Stimulated activated naive CD8-positive, alpha-beta T cell treated with anti-CD3 and anti-CD28 coated beads, Interleukin-15, amount 100 ng/mL, for 72 hours (primary cell): Measurements from ENCODE around the gene CAPN9.

Experiments
- ATAC-seq: fragments of 150-1000 bp; cut with Tn5 transposase; 2 replicates; pipeline ENCODE4 v1.10.0; 2021; ENCODE audit warnings: mild to moderate bottlenecking, moderate library complexity
- DNase-seq, 2 donors: peaks; one replicate each; pipeline ENCODE4 v3.0.0; 2021 to 2022
- H3K27ac Mint-ChIP-seq, 2 donors: one replicate each; pipeline ENCODE4 v1.8.0; 2022; ENCODE audit warnings: mild to moderate bottlenecking in 2 of 2, mixed read lengths in 2 of 2, moderate library complexity in 2 of 2
- H3K27me3 Mint-ChIP-seq: one replicate; pipeline ENCODE4 v1.8.0; 2022; ENCODE audit warnings: mixed read lengths
- H3K4me1 Mint-ChIP-seq: one replicate; pipeline ENCODE4 v1.8.0; 2022; ENCODE audit warnings: mild to moderate bottlenecking, mixed read lengths
- H3K4me3 Mint-ChIP-seq, 2 donors: one replicate each; pipeline ENCODE4 v1.8.0; 2022; ENCODE audit warnings: mild to moderate bottlenecking in 2 of 2, mixed read lengths in 2 of 2, moderate library complexity in 1 of 2
- H3K9me3 Mint-ChIP-seq, 2 donors: one replicate each; pipeline ENCODE4 v1.8.0; 2022; ENCODE audit warnings: mixed read lengths in 2 of 2

Gene CAPN9

GRCh38 chr1:230807561-230808280, 60.5 kb downstream of the CAPN9 start:
- ATAC-seq (no peak), DNase-seq (no peak)
- no peaks in the 10 kb centered on the region for H3K4me1 Mint-ChIP-seq
- H3K27me3 Mint-ChIP-seq = peaks cover 1% of the 10 kb centered on the region
- no peak overlapping the region for H3K4me3 Mint-ChIP-seq
- peaks cover 10 to 16% of the 10 kb centered on the region in 2 donors for H3K9me3 Mint-ChIP-seq
- H3K27ac Mint-ChIP-seq = peak overlapping the region in 1 of 2 donors; percentile 12

GRCh38 chr1:230808281-230808872, 61.2 kb downstream of the CAPN9 start:
- no peak overlapping the region for H3K4me3 Mint-ChIP-seq
- H3K27me3 Mint-ChIP-seq = peaks cover 8% of the 10 kb centered on the region
- no peak overlapping the region for H3K27ac Mint-ChIP-seq
- no peak for ATAC-seq
- DNase-seq = no peak
- no peaks in the 10 kb centered on the region for H3K4me1 Mint-ChIP-seq
- H3K9me3 Mint-ChIP-seq = peaks cover 17 to 22% of the 10 kb centered on the region in 2 donors

- Mint-ChIP-seq H3K27me3 (peaks cover 11% of the 10 kb centered on the region), H3K9me3 (peaks cover 24 to 31% of the 10 kb centered on the region in 2 donors), H3K4me1 (no peaks in the 10 kb centered on the region), H3K27ac (no peak overlapping the region), H3K4me3 (no peak overlapping the region)
- DNase-seq (no peak), ATAC-seq (no peak)
These were observed 62.2 kb downstream of the CAPN9 start for GRCh38 chr1:230809256-230809990.

DNA sequence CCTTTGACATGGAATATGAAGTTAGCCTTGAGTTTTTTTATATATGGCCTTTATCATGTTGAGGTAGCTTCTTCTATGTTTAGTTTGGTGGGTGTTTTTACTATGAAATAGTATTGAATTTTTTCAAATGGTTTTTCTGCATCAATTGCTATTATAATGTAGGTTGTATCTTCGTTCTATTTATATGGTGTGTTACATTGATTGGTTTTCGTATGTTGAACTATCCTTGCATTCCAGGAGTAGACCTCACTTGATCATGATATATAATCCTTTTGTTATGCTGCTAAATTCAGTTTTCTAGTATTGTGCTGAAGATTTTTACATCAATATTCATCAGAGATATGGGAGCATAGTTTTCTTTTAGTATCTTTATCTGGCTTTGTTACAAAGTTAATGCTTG, 65.4 kb downstream of the CAPN9 start:
- H3K4me1 Mint-ChIP-seq = no peaks in the 10 kb centered on the region
- H3K4me3 Mint-ChIP-seq = no peak overlapping the region
- DNase-seq (no peak), ATAC-seq (no peak)
- H3K27me3 Mint-ChIP-seq = peaks cover 30% of the 10 kb centered on the region
- no peak overlapping the region for H3K27ac Mint-ChIP-seq
- H3K9me3 Mint-ChIP-seq = peaks cover 19 to 21% of the 10 kb centered on the region in 2 donors

GRCh38 chr1:230814949-230815692, 67.9 kb downstream of the CAPN9 start:
- no peak overlapping the region for H3K4me3 Mint-ChIP-seq
- H3K9me3 Mint-ChIP-seq = peaks cover 19 to 21% of the 10 kb centered on the region in 2 donors
- DNase-seq (no peak), ATAC-seq (no peak)
- H3K27ac Mint-ChIP-seq = no peak overlapping the region
- no peaks in the 10 kb centered on the region for H3K4me1 Mint-ChIP-seq
- peaks cover 30% of the 10 kb centered on the region for H3K27me3 Mint-ChIP-seq

DNA sequence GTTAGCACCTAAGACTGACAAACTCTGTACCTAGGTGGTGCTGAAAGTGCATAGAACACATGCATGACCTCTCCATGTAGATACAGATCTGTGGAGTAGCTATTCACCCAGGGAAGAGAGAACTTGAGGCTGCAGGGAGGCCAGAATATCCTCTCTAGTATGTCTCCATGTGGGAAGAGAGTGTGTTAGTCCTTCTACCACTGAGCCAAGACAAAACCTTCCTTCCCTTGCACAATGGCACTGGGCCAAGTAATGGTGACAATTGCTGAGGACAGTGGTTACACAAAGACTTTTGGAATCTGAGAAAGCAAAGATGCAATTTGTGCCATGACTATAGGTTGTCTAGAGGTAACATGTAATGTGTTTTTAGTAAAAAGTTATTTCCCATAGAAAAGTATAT, 68.8 kb downstream of the CAPN9 start:
- Mint-ChIP-seq H3K9me3 (peaks cover 19 to 21% of the 10 kb centered on the region in 2 donors), H3K27me3 (peaks cover 30% of the 10 kb centered on the region), H3K4me3 (no peak overlapping the region), H3K4me1 (no peaks in the 10 kb centered on the region), H3K27ac (no peak overlapping the region)
- ATAC-seq (no peak), DNase-seq (no peak)

DNA sequence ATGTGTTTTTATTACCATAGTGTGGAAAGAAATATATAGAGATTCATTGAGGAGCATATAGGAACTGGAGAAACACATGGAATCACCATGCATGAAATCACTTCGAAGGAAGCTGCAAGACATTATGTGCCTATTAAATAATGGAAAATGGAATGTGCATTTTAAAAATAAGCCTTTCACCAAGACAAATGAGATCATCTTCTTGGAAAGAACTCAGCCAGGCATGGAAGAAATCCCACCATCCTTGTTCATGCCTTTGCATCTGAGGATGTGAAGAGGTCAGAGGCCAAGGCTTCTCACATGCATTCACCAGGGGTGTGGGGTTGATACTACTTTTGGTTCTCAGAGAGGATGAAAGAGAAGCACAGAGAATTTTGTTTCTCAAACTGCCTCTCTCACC, 71.2 kb downstream of the CAPN9 start:
- Mint-ChIP-seq H3K4me3 (no peak overlapping the region), H3K27ac (no peak overlapping the region), H3K4me1 (no peaks in the 10 kb centered on the region), H3K9me3 (peaks cover 7 to 9% of the 10 kb centered on the region in 2 donors), H3K27me3 (peaks cover 22% of the 10 kb centered on the region)
- ATAC-seq = no peak
- DNase-seq = no peak

- DNase-seq = no peak
- no peak overlapping the region for H3K4me3 Mint-ChIP-seq
- peaks cover 19% of the 10 kb centered on the region for H3K27me3 Mint-ChIP-seq
- peaks cover 3 to 4% of the 10 kb centered on the region in 2 donors for H3K9me3 Mint-ChIP-seq
- H3K27ac Mint-ChIP-seq = no peak overlapping the region
- ATAC-seq = no peak
- H3K4me1 Mint-ChIP-seq = no peaks in the 10 kb centered on the region
These were observed 71.7 kb downstream of the CAPN9 start for GRCh38 chr1:230818901-230819300.

DNA sequence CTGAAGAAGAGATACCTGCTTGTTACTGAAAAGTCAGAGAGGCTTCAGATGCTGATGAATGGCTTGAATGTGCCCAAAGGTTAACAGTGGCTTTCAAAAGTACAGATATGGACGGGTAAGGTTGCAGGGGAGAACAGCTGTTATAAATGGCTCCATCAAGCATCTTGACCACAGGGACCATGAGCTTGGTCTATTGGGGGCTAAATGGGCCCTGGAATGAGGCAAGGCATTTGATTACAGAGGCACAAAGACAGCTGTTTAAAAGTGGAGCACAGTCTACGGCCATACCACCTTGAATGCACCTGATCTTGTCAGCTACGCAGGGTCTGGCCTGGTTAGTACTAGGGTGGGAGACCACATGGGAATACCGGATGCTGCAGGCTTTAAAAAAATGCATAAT, 72.8 kb downstream of the CAPN9 start:
- DNase-seq (no peak), ATAC-seq (no peak)
- Mint-ChIP-seq H3K4me1 (no peaks in the 10 kb centered on the region), H3K4me3 (no peak overlapping the region), H3K27ac (no peak overlapping the region), H3K9me3 (no peaks in the 10 kb centered on the region), H3K27me3 (peaks cover 18% of the 10 kb centered on the region)

- Mint-ChIP-seq H3K27me3 (peaks cover 14% of the 10 kb centered on the region), H3K27ac (no peak overlapping the region), H3K9me3 (no peaks in the 10 kb centered on the region), H3K4me1 (no peaks in the 10 kb centered on the region), H3K4me3 (no peak overlapping the region)
- DNase-seq = no peak
- ATAC-seq = no peak
These were observed 73.4 kb downstream of the CAPN9 start for GRCh38 chr1:230820568-230820967.

DNA sequence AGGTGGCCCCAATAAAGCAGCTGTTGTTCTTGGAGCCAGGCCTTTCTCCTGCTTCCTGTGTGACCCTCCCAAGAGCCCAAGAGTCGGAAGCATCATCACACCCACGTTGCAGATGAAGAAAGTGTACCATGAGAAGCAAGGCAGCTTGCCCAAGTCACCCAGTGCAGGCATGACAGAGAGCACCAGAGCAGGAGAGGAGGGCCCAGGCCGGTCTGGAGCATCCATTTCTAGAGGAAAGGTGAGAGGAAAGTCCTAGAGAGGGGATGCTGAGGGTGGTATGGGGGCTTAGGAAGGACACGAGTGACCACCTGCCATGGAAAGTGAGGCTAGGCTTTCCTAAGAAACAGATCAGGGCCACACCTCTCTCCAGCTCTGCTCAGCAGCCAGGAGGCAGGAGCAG, 74.2 kb downstream of the CAPN9 start:
- Mint-ChIP-seq H3K9me3 (no peaks in the 10 kb centered on the region), H3K27me3 (peaks cover 21% of the 10 kb centered on the region), H3K4me3 (no peak overlapping the region), H3K4me1 (no peaks in the 10 kb centered on the region), H3K27ac (no peak overlapping the region)
- DNase-seq (no peak), ATAC-seq (no peak)

DNA sequence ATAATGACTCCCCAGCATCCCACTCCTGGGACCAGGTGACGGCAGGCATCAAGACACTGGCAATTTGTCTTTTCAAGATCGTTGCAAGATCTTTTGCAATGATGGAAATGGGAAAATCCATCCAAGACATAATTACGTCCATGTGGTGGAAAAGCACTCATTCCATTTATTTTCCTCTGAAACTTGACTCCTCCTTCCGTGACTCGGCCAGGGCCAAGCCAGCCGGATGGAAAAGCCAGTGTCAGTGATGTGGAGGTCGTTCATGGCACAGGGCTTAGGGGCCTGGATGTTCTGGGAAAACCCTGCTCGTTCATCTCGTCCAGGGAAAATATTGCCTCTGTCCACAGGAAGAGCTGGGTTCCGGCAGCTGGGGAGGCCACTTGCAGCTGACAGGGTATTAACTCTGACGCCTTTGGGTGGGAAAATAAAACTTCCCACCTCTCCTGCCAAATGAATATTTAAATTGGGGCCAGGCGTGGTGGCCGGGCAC, 74.9 kb downstream of the CAPN9 start:
- H3K4me3 Mint-ChIP-seq = no peak overlapping the region
- no peak for ATAC-seq
- no peak overlapping the region for H3K27ac Mint-ChIP-seq
- peaks cover 18% of the 10 kb centered on the region for H3K27me3 Mint-ChIP-seq
- no peak for DNase-seq
- no peaks in the 10 kb centered on the region for H3K9me3 Mint-ChIP-seq
- no peaks in the 10 kb centered on the region for H3K4me1 Mint-ChIP-seq

GRCh38 chr1:230823426-230823825, 76.2 kb downstream of the CAPN9 start:
- H3K27ac Mint-ChIP-seq = no peak overlapping the region
- H3K27me3 Mint-ChIP-seq = peaks cover 13% of the 10 kb centered on the region
- no peak overlapping the region for H3K4me3 Mint-ChIP-seq
- no peaks in the 10 kb centered on the region for H3K9me3 Mint-ChIP-seq
- no peaks in the 10 kb centered on the region for H3K4me1 Mint-ChIP-seq
- ATAC-seq = no peak
- DNase-seq = no peak

- no peak for ATAC-seq
- H3K9me3 Mint-ChIP-seq = no peaks in the 10 kb centered on the region
These were observed 76.8 kb downstream of the CAPN9 start for GRCh38 chr1:230823931-230824381.

DNA sequence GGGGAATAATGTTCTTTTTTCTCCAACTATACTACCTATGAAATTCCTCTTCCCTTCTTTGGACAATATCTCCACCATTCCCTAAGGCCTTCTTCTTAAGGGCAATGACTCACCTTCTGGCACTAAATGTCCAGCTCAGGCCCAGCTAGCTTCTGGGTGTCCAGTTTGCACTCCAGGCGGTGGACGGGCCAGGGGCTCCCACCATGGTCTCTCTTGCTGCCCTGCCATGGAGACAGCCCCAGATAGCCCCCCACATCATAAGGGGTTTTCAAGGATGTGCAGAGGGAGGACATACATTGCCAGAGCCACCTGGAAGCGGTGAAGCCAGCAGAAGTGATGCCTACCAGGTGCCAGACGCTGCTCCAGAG, 77.3 kb downstream of the CAPN9 start:
- no peak for DNase-seq
- no peak overlapping the region for H3K4me3 Mint-ChIP-seq
- ATAC-seq = no peak
- H3K27ac Mint-ChIP-seq = no peak overlapping the region
- no peaks in the 10 kb centered on the region for H3K4me1 Mint-ChIP-seq
- peaks cover 13% of the 10 kb centered on the region for H3K27me3 Mint-ChIP-seq
- H3K9me3 Mint-ChIP-seq = no peaks in the 10 kb centered on the region

More at GRCh38 chr1:230823931-230824381, 76.8 kb downstream of the CAPN9 start:
- no peak overlapping the region for H3K27ac Mint-ChIP-seq
- H3K4me3 Mint-ChIP-seq = no peak overlapping the region
- DNase-seq = no peak
- peaks cover 13% of the 10 kb centered on the region for H3K27me3 Mint-ChIP-seq
- H3K4me1 Mint-ChIP-seq = no peaks in the 10 kb centered on the region
